HepG2 (cell line): Measurements from ENCODE around the gene ACSS2. TPM values are rescaled to one million over a fixed set of nuclear protein-coding genes. Genes with fewer than 3 reads are reported as not detected.
A peak's percentile ranks its signal among the peaks of the same experiment; 100 is the strongest.

ENCODE experiments used
- ATM ChIP-seq: fragments of 450-650 bp; IDR thresholded peaks from 2 replicates; pipeline ENCODE4 v1.7.1; 2017; ENCODE audit warnings: mild to moderate bottlenecking, borderline replicate concordance
- CENPX ChIP-seq: sonication (generic); formaldehyde crosslinking; IDR thresholded peaks from 2 replicates; pipeline ENCODE4 v1.9.0; 2021; ENCODE audit warnings: mild to moderate bottlenecking, missing genetic modification reagents, moderate library complexity
- FLYWCH1 ChIP-seq: sonication (generic); formaldehyde crosslinking; IDR thresholded peaks from 2 replicates; pipeline ENCODE4 v1.8.1; 2023; ENCODE audit warnings: mild to moderate bottlenecking, missing genetic modification reagents
- FOSL1 ChIP-seq: sonication (generic); formaldehyde crosslinking; IDR thresholded peaks from 2 replicates; pipeline ENCODE4 v1.9.0; 2021; ENCODE audit warnings: missing genetic modification reagents, borderline replicate concordance
- FOXA1 ChIP-seq, 2 experiments: fragments of 450-650 bp in 1 of 2; sonication (generic) in 1 of 2; formaldehyde crosslinking in 1 of 2; IDR thresholded peaks; 2 replicates each; pipeline versions ENCODE4 v1.4.0 to v1.6.1; 2016 to 2020; ENCODE audit warnings: missing genetic modification reagents in 1 of 2
- HOXA7 ChIP-seq: sonication (generic); formaldehyde crosslinking; IDR thresholded peaks from 2 replicates; pipeline ENCODE4 v1.8.1; 2022; ENCODE audit warnings: mild to moderate bottlenecking, missing genetic modification reagents, moderate library complexity
- KLF9 ChIP-seq: IDR thresholded peaks from 2 replicates; pipeline ENCODE4 v1.6.1; 2016; ENCODE audit warnings: low read depth
- KMT2B ChIP-seq: IDR thresholded peaks from 2 replicates; pipeline ENCODE4 v1.6.1; 2016; ENCODE audit warnings: missing genetic modification reagents, missing compliant biosample characterization
- MTA1 ChIP-seq: sonication (generic); formaldehyde crosslinking; IDR thresholded peaks from 2 replicates; pipeline ENCODE4 v1.4.0; 2020; ENCODE audit warnings: missing genetic modification reagents, mild to moderate bottlenecking, borderline replicate concordance
- NFE2L1 ChIP-seq: sonication (generic); formaldehyde crosslinking; IDR thresholded peaks from 2 replicates; pipeline ENCODE4 v1.4.0; 2020; ENCODE audit warnings: missing genetic modification reagents, mild to moderate bottlenecking, borderline replicate concordance
- NFIB ChIP-seq: sonication (generic); formaldehyde crosslinking; IDR thresholded peaks from 2 replicates; pipeline ENCODE4 v1.9.0; 2021; ENCODE audit warnings: missing genetic modification reagents, mild to moderate bottlenecking, borderline replicate concordance
- SOX6 ChIP-seq, 2 experiments: fragments of 450-650 bp in 1 of 2; sonication (generic) in 1 of 2; formaldehyde crosslinking in 1 of 2; IDR thresholded peaks; 2 replicates each; pipeline versions ENCODE4 v1.4.0 to v1.6.1; 2017 to 2020; ENCODE audit warnings: antibody characterized with exemption in 1 of 2, mild to moderate bottlenecking in 1 of 2, missing genetic modification reagents in 1 of 2
- TRIM24 ChIP-seq: sonication (generic); formaldehyde crosslinking; IDR thresholded peaks from 2 replicates; pipeline ENCODE4 v1.8.0; 2022; ENCODE audit warnings: mild to moderate bottlenecking, missing genetic modification reagents
- ZNF362 ChIP-seq: sonication (generic); formaldehyde crosslinking; IDR thresholded peaks from 2 replicates; pipeline ENCODE4 v1.4.0; 2020; ENCODE audit warnings: missing genetic modification reagents, mild to moderate bottlenecking, borderline replicate concordance
- ZNF468 ChIP-seq: sonication (generic); formaldehyde crosslinking; IDR thresholded peaks from 2 replicates; pipeline ENCODE4 v1.8.0; 2022; ENCODE audit warnings: mild to moderate bottlenecking, moderate library complexity, missing genetic modification reagents
- ZNF7 ChIP-seq: IDR thresholded peaks from 2 replicates; pipeline ENCODE4 v1.6.1; 2016; ENCODE audit warnings: missing biosample characterization, missing genetic modification reagents
- polyA plus RNA-seq, 8 experiments: library from polyadenylated mRNA; depleted of rRNA in 3 of 8; stranded (reverse) in 7 of 8; unstranded in 1 of 8; fragments of >200 nt; fragmentation: Illumina TruSeq in 4 of 8; extraction: Trizol in 4 of 8; gene quantifications; 2 replicates each; pipeline versions ENCODE4 v1.2.1 to v1.2.3, GENCODE V29; 2011 to 2016; ENCODE audit warnings: low read depth in 4 of 8, missing spikeins in 1 of 8, mixed read lengths in 1 of 8; ENCODE audit not compliant: insufficient read depth in 1 of 8
- total RNA-seq, 5 experiments: library from RNA; depleted of rRNA; stranded (reverse); fragments of >200 nt; fragmentation: Illumina TruSeq; extraction: Trizol; gene quantifications; 2 replicates each; pipeline ENCODE4 v1.2.3, GENCODE V29; 2016; ENCODE audit warnings: low read depth in 1 of 5
- TF ChIP-seq, protein P1 (sequence below): sonication (generic); formaldehyde crosslinking; IDR thresholded peaks from 2 replicates; pipeline ENCODE4 v1.4.0; 2020; ENCODE audit warnings: missing genetic modification reagents
- TF ChIP-seq, protein P2 (sequence below): sonication (generic); formaldehyde crosslinking; IDR thresholded peaks from 2 replicates; pipeline ENCODE4 v1.8.1; 2023; ENCODE audit warnings: mild to moderate bottlenecking, inconsistent platforms, moderate library complexity, missing genetic modification reagents, borderline replicate concordance
- TF ChIP-seq, protein P3 (sequence below): IDR thresholded peaks from 2 replicates; pipeline ENCODE4 v1.6.1; 2016; ENCODE audit warnings: mild to moderate bottlenecking
- TF ChIP-seq, protein P4 (sequence below): sonication (generic); formaldehyde crosslinking; conservative IDR thresholded peaks from 2 replicates; pipeline ENCODE4 v1.8.0; 2022; ENCODE audit warnings: missing genetic modification reagents

Gene ACSS2
- total and polyA plus RNA-seq, 2 of the 13 experiments (the other 11 are each of a cell fraction or from before 2014, with no cell fraction given), result 72.8 to 89.7 TPM

- no peak for TF ChIP-seq FOSL1 (CRISPR knock-in tag)
- TF ChIP-seq NFIB (CRISPR knock-in tag), result no peak
- TF ChIP-seq KLF9, result peak; percentile 98
- TF ChIP-seq, protein P1, sequence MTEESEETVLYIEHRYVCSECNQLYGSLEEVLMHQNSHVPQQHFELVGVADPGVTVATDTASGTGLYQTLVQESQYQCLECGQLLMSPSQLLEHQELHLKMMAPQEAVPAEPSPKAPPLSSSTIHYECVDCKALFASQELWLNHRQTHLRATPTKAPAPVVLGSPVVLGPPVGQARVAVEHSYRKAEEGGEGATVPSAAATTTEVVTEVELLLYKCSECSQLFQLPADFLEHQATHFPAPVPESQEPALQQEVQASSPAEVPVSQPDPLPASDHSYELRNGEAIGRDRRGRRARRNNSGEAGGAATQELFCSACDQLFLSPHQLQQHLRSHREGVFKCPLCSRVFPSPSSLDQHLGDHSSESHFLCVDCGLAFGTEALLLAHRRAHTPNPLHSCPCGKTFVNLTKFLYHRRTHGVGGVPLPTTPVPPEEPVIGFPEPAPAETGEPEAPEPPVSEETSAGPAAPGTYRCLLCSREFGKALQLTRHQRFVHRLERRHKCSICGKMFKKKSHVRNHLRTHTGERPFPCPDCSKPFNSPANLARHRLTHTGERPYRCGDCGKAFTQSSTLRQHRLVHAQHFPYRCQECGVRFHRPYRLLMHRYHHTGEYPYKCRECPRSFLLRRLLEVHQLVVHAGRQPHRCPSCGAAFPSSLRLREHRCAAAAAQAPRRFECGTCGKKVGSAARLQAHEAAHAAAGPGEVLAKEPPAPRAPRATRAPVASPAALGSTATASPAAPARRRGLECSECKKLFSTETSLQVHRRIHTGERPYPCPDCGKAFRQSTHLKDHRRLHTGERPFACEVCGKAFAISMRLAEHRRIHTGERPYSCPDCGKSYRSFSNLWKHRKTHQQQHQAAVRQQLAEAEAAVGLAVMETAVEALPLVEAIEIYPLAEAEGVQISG (CRISPR knock-in tag), result peak; percentile 42; the same call in 1 of the 2 replicates
- no peak for TF ChIP-seq ZNF362
- no peak for TF ChIP-seq NFE2L1 (CRISPR knock-in tag)
- TF ChIP-seq, protein P2, sequence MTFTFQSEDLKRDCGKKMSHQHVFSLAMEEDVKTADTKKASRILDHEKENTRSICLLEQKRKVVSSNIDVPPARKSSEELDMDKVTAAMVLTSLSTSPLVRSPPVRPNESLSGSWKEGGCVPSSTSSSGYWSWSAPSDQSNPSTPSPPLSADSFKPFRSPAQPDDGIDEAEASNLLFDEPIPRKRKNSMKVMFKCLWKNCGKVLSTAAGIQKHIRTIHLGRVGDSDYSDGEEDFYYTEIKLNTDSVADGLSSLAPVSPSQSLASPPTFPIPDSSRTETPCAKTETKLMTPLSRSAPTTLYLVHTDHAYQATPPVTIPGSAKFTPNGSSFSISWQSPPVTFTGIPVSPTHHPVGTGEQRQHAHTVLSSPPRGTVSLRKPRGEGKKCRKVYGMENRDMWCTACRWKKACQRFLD (CRISPR knock-in tag), result no peak
- no peak; the same call in 1 of the 2 replicates for TF ChIP-seq KMT2B (CRISPR knock-in tag)
- TF ChIP-seq, protein P3, sequence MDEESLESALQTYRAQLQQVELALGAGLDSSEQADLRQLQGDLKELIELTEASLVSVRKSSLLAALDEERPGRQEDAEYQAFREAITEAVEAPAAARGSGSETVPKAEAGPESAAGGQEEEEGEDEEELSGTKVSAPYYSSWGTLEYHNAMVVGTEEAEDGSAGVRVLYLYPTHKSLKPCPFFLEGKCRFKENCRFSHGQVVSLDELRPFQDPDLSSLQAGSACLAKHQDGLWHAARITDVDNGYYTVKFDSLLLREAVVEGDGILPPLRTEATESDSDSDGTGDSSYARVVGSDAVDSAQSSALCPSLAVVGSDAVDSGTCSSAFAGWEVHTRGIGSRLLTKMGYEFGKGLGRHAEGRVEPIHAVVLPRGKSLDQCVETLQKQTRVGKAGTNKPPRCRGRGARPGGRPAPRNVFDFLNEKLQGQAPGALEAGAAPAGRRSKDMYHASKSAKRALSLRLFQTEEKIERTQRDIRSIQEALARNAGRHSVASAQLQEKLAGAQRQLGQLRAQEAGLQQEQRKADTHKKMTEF (CRISPR knock-in tag), result peak; percentile 13; the same call in 1 of the 2 replicates
- no peak for TF ChIP-seq HOXA7 (CRISPR knock-in tag)
- TF ChIP-seq ATM, result no peak
- TF ChIP-seq ZNF468 (CRISPR knock-in tag), result no peak
- TF ChIP-seq, protein P4, sequence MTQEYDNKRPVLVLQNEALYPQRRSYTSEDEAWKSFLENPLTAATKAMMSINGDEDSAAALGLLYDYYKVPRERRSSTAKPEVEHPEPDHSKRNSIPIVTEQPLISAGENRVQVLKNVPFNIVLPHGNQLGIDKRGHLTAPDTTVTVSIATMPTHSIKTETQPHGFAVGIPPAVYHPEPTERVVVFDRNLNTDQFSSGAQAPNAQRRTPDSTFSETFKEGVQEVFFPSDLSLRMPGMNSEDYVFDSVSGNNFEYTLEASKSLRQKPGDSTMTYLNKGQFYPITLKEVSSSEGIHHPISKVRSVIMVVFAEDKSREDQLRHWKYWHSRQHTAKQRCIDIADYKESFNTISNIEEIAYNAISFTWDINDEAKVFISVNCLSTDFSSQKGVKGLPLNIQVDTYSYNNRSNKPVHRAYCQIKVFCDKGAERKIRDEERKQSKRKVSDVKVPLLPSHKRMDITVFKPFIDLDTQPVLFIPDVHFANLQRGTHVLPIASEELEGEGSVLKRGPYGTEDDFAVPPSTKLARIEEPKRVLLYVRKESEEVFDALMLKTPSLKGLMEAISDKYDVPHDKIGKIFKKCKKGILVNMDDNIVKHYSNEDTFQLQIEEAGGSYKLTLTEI (CRISPR knock-in tag), result no peak
- TF ChIP-seq SOX6 (IDR thresholded peaks at IDR 0.05), result no peak
- peak; percentile 43; the same call in 1 of the 2 replicates for TF ChIP-seq SOX6 (CRISPR knock-in tag; IDR thresholded peaks at IDR 0.05)
- no peak for TF ChIP-seq FOXA1 (IDR thresholded peaks at IDR 0.05)
- 0 out of 2 replicates have a peak, but pooled peaks have one; percentile 6 for TF ChIP-seq FOXA1 (CRISPR knock-in tag; IDR thresholded peaks at IDR 0.05)
- no peak for TF ChIP-seq FLYWCH1 (CRISPR knock-in tag)
- TF ChIP-seq ZNF7 (CRISPR knock-in tag), result no peak
- no peak for TF ChIP-seq TRIM24 (CRISPR knock-in tag)
- TF ChIP-seq MTA1 (CRISPR knock-in tag), result no peak
- TF ChIP-seq CENPX (CRISPR knock-in tag), result no peak
These were observed 588 bp upstream of the ACSS2 start (continued) for GRCh38 chr20:34875642-34876405.
